Body of pancreas (tissue), 4 donors: ENCODE data around the gene DHRS7. TPM values are rescaled to one million over a fixed set of nuclear protein-coding genes. Genes with fewer than 3 reads are reported as not detected.

Source experiments
- ATAC-seq: fragments of 150-250 bp; one replicate; pipeline ENCODE4 v1.9.1; 2016
- DNase-seq, 4 donors: peaks; one replicate each; pipeline ENCODE4 v3.0.0-alpha.2; 2019
- H3K27ac ChIP-seq, 4 donors: fragments of 200-600 bp; sonication (generic); 1 replicate in 3 of 4; 2 replicates in 1 of 4; pipeline versions ENCODE4 v1.5.1 to v1.6.1; 2016 to 2019; ENCODE audit warnings: mild to moderate bottlenecking in 1 of 4, mixed read lengths in 1 of 4, moderate library complexity in 1 of 4
- H3K27me3 ChIP-seq, 2 donors: fragments of 200-600 bp; sonication (generic); one replicate each; pipeline ENCODE4 v1.6.0; 2016; ENCODE audit warnings: mild to moderate bottlenecking in 1 of 2
- H3K36me3 ChIP-seq, 2 donors: fragments of 200-600 bp; sonication (generic); replicated peaks in 1 of 2; 2 replicates each; pipeline ENCODE4 v1.5.1; 2016; ENCODE audit warnings: low read depth in 2 of 2; ENCODE audit not compliant: insufficient read depth in 1 of 2
- H3K4me1 ChIP-seq: fragments of 200-600 bp; sonication (generic); one replicate; pipeline ENCODE4 v1.6.0; 2016
- H3K4me3 ChIP-seq, 2 donors: fragments of 200-600 bp; sonication (generic); 1 replicate in 1 of 2; 2 replicates in 1 of 2; pipeline ENCODE4 v1.5.1; 2016 to 2019
- H3K9me3 ChIP-seq, 3 donors: fragments of 200-600 bp; sonication (generic); 1 replicate in 2 of 3; 2 replicates in 1 of 3; pipeline ENCODE4 v1.5.1; 2016
- CTCF ChIP-seq, 7 experiments: fragments of 450-650 bp in 4 of 7; fragments of 200-600 bp in 3 of 7; sonication (generic) in 3 of 7; IDR thresholded peaks; one replicate each; pipeline ENCODE4 v1.5.1; 2016 to 2019; ENCODE audit warnings: antibody characterized with exemption in 7 of 7
- POLR2A ChIP-seq, 3 donors: fragments of 450-650 bp; IDR thresholded peaks; one replicate each; pipeline ENCODE4 v1.6.1; 2016; ENCODE audit warnings: antibody characterized with exemption in 3 of 3, mild to moderate bottlenecking in 2 of 3
- WGBS, 2 donors: methylation state at CpG; one replicate each; pipeline ENCODE4 v1.1.5; 2017; 5-methylcytosine and 5-hydroxymethylcytosine counted together
- intact Hi-C: fragments of 100-400 bp; cut with DNase I; formaldehyde crosslinking; loops from one replicate; pipeline ENCODE4 v1.15.1; 2023
- total RNA-seq, 2 donors: library from RNA; depleted of rRNA; stranded (reverse); fragments of >200 nt; gene quantifications; one replicate each; pipeline ENCODE4 v1.1.0, GENCODE V29; 2016

The DHRS7 gene
- total RNA-seq, 2 donors from 2014 or later = 67.7 to 97.6 TPM

DNA sequence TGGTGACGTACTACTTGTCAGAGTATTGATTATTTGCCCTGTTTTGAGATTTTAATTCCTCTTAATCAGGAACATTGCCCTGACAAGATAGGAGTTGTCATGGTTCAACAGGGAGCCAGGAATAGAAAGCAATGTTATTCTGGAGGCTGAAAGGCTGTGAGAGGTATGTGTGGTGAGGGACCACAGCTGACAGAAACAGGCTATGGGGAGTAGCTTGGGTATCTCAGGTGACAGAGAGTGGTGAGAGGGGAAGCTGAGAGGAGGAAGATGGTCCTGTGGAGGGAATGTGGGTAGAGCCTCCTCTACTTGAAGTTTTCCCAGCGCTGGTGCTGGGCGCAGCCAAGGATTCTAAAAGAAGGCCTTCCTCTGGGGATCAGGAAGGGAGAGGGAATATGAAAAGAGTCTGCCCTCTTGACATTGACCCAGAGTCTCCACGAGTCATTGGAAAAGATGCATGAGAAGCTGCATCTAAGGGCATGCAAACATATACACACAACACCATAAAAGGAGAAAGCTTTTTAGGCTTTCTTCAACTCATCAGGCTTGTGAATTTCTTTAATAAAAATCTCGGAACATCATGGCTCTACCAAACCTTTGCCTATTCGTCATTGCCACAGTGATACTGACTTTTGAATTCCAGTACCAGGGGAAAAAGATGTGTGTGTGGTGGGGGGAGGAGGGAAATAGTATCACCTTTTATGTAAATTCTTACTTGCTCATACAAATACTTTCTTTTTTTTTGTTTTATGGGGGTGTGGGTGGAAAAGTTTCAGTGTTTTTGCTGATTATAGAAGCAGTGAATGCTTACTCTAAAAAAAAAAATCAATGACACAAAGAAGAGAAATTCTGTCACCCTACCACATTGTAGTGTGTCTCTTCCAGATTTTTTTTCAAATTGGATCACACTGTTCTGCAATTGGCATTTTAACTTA is 39.9 kb upstream of the DHRS7 start:
- no peak for ATAC-seq
- H3K36me3 ChIP-seq = no peaks in the 10 kb centered on the region
- TF ChIP-seq POLR2A (IDR thresholded peaks at IDR 0.05) = no peak
- no peaks in the 10 kb centered on the region for H3K9me3 ChIP-seq
- no peak overlapping the region for H3K27ac ChIP-seq
- no peak for DNase-seq
- intact Hi-C loops = no loop called here
- H3K4me1 ChIP-seq = peaks cover 13% of the 10 kb centered on the region
- H3K27me3 ChIP-seq = no peaks in the 10 kb centered on the region
- WGBS, 2 donors = 63 to 75% methylated on average over 6 of the region's 6 CpGs
- no peak overlapping the region for H3K4me3 ChIP-seq

- no peaks in the 10 kb centered on the region for H3K27me3 ChIP-seq
- no peak overlapping the region for H3K27ac ChIP-seq
- no peak overlapping the region for H3K4me3 ChIP-seq
- H3K4me1 ChIP-seq = peaks cover 13% of the 10 kb centered on the region
- 19 to 20% methylated on average over 8 of the region's 8 CpGs for WGBS, 2 donors
- DNase-seq (peak in 1 of 4 donors; percentile 19), ATAC-seq (no peak)
- H3K36me3 ChIP-seq = no peaks in the 10 kb centered on the region
- H3K9me3 ChIP-seq = peaks cover 0 to 4% (median 0%) of the 10 kb centered on the region in 3 donors
- intact Hi-C loops = no loop called here
- no peak for TF ChIP-seq POLR2A (IDR thresholded peaks at IDR 0.05)
- TF ChIP-seq CTCF (IDR thresholded peaks at IDR 0.05) = no peak
Measured at GRCh38 chr14:60204104-60204842, 39.1 kb upstream of the DHRS7 start.

DNA sequence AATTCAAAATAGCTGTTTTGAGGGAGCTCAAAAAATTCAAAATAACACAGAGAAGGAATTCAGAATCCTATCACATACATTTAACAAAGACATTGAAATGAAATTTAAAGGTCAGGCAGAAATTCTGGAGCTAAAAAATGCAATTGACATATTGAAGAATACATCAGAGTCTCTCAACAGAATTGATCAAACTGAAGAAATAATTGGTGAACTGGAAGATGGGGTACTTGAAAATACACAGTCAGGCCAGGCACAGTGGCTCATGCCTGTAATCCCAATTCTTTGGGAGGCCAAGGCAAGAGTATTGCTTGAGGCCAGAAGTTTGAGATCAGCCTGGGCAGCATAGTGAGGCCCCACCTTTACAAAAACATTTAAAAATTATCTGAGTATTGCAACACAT is 34.1 kb upstream of the DHRS7 start:
- H3K27ac ChIP-seq = no peak overlapping the region
- H3K4me3 ChIP-seq = no peak overlapping the region
- no peak for ATAC-seq
- no peak for TF ChIP-seq POLR2A (IDR thresholded peaks at IDR 0.05)
- no peak for TF ChIP-seq CTCF (IDR thresholded peaks at IDR 0.05)
- H3K4me1 ChIP-seq = peaks cover 7% of the 10 kb centered on the region
- H3K27me3 ChIP-seq = no peaks in the 10 kb centered on the region
- H3K36me3 ChIP-seq = no peaks in the 10 kb centered on the region
- intact Hi-C loops = no loop called here
- no peak for DNase-seq
- peaks cover 0 to 5% (median 0%) of the 10 kb centered on the region in 3 donors for H3K9me3 ChIP-seq

- DNase-seq (no peak), ATAC-seq (no peak)
- Histone ChIP-seq H3K4me1 (no peaks in the 10 kb centered on the region), H3K4me3 (no peak overlapping the region), H3K27me3 (no peaks in the 10 kb centered on the region), H3K27ac (no peak overlapping the region), H3K36me3 (no peaks in the 10 kb centered on the region), H3K9me3 (peaks cover 0 to 5% (median 0%) of the 10 kb centered on the region in 3 donors)
- intact Hi-C loops = no loop called here
- no peak for TF ChIP-seq CTCF (IDR thresholded peaks at IDR 0.05)
- TF ChIP-seq POLR2A (IDR thresholded peaks at IDR 0.05) = no peak
- WGBS, 2 donors = 38 to 100% methylated on average over 1 of the region's 1 CpG
Measured at GRCh38 chr14:60197629-60198303, 32.6 kb upstream of the DHRS7 start.

GRCh38 chr14:60196291-60196690 is 31.1 kb upstream of the DHRS7 start:
- no peak overlapping the region for H3K27ac ChIP-seq
- WGBS, 2 donors = 40 to 52% methylated on average over 2 of the region's 2 CpGs
- ATAC-seq (no peak), DNase-seq (no peak)
- no peaks in the 10 kb centered on the region for H3K36me3 ChIP-seq
- no peak overlapping the region for H3K4me3 ChIP-seq
- H3K4me1 ChIP-seq = no peaks in the 10 kb centered on the region
- peaks cover 0 to 5% (median 0%) of the 10 kb centered on the region in 3 donors for H3K9me3 ChIP-seq
- intact Hi-C loops = no loop called here
- TF ChIP-seq CTCF (IDR thresholded peaks at IDR 0.05) (no peak), POLR2A (IDR thresholded peaks at IDR 0.05) (no peak)
- no peaks in the 10 kb centered on the region for H3K27me3 ChIP-seq
